Measurements from ENCODE around the gene TMEM121B. TPM values are rescaled to one million over a fixed set of nuclear protein-coding genes. Genes with fewer than 3 reads are reported as not detected.

The TMEM121B gene
- total and polyA plus RNA-seq, 2 experiments from 2014 or later: 2.0 to 7.2 TPM

DNA sequence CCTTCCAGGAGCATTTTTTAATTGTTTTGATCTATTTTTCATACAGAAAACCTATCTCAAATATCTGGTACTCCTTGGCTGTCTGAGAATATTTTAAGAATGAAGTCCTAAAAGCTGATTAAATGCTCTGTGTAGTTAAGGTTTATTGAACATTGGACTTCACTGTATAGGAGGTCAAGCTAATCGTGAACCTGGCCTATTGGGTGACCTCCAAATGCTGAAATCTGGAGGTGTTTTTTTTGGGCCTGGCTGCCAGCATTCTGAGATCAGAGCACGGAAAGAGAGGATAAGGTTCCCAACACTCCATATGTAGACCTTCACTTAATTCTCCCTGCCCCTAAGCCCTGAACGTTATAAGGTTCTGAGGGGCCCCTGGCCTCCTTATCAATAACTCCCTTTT is 28.1 kb downstream of the TMEM121B start (continued):
- TF ChIP-seq, protein P1, sequence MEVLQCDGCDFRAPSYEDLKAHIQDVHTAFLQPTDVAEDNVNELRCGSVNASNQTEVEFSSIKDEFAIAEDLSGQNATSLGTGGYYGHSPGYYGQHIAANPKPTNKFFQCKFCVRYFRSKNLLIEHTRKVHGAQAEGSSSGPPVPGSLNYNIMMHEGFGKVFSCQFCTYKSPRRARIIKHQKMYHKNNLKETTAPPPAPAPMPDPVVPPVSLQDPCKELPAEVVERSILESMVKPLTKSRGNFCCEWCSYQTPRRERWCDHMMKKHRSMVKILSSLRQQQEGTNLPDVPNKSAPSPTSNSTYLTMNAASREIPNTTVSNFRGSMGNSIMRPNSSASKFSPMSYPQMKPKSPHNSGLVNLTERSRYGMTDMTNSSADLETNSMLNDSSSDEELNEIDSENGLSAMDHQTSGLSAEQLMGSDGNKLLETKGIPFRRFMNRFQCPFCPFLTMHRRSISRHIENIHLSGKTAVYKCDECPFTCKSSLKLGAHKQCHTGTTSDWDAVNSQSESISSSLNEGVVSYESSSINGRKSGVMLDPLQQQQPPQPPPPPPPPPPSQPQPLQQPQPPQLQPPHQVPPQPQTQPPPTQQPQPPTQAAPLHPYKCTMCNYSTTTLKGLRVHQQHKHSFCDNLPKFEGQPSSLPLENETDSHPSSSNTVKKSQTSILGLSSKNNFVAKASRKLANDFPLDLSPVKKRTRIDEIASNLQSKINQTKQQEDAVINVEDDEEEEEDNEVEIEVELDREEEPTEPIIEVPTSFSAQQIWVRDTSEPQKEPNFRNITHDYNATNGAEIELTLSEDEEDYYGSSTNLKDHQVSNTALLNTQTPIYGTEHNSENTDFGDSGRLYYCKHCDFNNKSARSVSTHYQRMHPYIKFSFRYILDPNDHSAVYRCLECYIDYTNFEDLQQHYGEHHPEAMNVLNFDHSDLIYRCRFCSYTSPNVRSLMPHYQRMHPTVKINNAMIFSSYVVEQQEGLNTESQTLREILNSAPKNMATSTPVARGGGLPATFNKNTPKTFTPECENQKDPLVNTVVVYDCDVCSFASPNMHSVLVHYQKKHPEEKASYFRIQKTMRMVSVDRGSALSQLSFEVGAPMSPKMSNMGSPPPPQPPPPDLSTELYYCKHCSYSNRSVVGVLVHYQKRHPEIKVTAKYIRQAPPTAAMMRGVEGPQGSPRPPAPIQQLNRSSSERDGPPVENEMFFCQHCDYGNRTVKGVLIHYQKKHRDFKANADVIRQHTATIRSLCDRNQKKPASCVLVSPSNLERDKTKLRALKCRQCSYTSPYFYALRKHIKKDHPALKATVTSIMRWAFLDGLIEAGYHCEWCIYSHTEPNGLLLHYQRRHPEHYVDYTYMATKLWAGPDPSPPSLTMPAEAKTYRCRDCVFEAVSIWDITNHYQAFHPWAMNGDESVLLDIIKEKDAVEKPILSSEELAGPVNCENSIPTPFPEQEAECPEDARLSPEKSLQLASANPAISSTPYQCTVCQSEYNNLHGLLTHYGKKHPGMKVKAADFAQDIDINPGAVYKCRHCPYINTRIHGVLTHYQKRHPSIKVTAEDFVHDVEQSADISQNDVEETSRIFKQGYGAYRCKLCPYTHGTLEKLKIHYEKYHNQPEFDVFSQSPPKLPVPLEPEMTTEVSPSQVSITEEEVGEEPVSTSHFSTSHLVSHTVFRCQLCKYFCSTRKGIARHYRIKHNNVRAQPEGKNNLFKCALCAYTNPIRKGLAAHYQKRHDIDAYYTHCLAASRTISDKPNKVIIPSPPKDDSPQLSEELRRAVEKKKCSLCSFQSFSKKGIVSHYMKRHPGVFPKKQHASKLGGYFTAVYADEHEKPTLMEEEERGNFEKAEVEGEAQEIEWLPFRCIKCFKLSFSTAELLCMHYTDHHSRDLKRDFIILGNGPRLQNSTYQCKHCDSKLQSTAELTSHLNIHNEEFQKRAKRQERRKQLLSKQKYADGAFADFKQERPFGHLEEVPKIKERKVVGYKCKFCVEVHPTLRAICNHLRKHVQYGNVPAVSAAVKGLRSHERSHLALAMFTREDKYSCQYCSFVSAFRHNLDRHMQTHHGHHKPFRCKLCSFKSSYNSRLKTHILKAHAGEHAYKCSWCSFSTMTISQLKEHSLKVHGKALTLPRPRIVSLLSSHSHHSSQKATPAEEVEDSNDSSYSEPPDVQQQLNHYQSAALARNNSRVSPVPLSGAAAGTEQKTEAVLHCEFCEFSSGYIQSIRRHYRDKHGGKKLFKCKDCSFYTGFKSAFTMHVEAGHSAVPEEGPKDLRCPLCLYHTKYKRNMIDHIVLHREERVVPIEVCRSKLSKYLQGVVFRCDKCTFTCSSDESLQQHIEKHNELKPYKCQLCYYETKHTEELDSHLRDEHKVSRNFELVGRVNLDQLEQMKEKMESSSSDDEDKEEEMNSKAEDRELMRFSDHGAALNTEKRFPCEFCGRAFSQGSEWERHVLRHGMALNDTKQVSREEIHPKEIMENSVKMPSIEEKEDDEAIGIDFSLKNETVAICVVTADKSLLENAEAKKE (CRISPR knock-in tag; IDR thresholded peaks at IDR 0.05): no peak
- no peak for TF ChIP-seq ZNF114 (CRISPR knock-in tag; IDR thresholded peaks at IDR 0.05)
- TF ChIP-seq, protein P2, sequence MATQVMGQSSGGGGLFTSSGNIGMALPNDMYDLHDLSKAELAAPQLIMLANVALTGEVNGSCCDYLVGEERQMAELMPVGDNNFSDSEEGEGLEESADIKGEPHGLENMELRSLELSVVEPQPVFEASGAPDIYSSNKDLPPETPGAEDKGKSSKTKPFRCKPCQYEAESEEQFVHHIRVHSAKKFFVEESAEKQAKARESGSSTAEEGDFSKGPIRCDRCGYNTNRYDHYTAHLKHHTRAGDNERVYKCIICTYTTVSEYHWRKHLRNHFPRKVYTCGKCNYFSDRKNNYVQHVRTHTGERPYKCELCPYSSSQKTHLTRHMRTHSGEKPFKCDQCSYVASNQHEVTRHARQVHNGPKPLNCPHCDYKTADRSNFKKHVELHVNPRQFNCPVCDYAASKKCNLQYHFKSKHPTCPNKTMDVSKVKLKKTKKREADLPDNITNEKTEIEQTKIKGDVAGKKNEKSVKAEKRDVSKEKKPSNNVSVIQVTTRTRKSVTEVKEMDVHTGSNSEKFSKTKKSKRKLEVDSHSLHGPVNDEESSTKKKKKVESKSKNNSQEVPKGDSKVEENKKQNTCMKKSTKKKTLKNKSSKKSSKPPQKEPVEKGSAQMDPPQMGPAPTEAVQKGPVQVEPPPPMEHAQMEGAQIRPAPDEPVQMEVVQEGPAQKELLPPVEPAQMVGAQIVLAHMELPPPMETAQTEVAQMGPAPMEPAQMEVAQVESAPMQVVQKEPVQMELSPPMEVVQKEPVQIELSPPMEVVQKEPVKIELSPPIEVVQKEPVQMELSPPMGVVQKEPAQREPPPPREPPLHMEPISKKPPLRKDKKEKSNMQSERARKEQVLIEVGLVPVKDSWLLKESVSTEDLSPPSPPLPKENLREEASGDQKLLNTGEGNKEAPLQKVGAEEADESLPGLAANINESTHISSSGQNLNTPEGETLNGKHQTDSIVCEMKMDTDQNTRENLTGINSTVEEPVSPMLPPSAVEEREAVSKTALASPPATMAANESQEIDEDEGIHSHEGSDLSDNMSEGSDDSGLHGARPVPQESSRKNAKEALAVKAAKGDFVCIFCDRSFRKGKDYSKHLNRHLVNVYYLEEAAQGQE (IDR thresholded peaks at IDR 0.05; ENCODE audit: unreplicated experiment): no peak
- TF ChIP-seq JUNB (IDR thresholded peaks at IDR 0.05; ENCODE audit: unreplicated experiment): no peak
- TF ChIP-seq STAT1 (IDR thresholded peaks at IDR 0.05; ENCODE audit: unreplicated experiment): no peak
- TF ChIP-seq, protein P3, sequence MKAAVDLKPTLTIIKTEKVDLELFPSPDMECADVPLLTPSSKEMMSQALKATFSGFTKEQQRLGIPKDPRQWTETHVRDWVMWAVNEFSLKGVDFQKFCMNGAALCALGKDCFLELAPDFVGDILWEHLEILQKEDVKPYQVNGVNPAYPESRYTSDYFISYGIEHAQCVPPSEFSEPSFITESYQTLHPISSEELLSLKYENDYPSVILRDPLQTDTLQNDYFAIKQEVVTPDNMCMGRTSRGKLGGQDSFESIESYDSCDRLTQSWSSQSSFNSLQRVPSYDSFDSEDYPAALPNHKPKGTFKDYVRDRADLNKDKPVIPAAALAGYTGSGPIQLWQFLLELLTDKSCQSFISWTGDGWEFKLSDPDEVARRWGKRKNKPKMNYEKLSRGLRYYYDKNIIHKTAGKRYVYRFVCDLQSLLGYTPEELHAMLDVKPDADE (IDR thresholded peaks at IDR 0.05): no peak
- no peak for TF ChIP-seq ZNF331 (CRISPR knock-in tag; IDR thresholded peaks at IDR 0.05; ENCODE audit: low read depth)
- TF ChIP-seq EZH2phosphoT487 (IDR thresholded peaks at IDR 0.05; ENCODE audit: unreplicated experiment): no peak

All from GM23338 (cell line).